ENCODE measurements around the gene CHAT. TPM values are rescaled to one million over a fixed set of nuclear protein-coding genes. Genes with fewer than 3 reads are reported as not detected.

CHAT gene
- total RNA-seq, 1 donor from 2014 or later, result 0.83 TPM

DNA sequence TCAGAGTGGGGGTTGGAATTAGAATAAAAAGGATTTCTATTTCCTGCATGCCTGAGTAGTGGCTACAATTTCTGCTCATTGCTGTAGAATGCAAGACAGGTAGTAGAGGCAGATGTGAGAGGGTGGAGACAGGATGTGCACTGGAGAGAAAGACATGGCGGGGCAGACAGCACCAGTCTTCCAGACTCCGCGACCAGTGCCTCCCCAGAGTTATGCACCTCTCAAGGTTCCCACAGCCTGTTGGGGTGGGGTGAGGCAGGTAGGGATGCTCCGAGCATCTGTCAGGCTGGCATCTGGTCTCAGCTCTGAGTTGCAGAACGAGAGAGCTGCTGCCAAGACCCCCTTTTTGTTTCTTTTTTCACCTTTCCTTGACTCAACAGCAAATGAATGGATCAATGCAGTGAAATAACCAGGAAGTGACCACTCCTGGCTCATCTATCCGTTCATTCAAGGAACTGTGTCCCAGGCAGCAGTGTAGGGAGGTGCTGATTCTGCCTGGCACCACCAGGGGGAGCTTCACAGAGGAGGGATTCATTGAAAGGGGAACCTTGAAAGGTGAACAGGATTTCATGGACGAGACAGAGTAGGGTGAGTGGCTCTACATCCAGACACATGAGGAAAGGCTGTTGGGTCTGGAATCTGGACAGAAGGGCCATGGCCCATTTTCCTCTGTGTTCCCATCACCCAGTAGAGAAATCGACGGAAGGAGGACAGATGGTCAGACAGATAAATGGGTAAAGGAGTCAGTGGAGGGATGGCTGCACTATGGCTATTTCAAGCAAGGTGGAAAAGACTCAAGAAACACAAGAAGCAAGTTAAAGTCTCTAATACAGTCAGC lies 20.9 kb upstream of the CHAT start:
- peaks cover 6% of the 10 kb centered on the region for H3K27me3 Mint-ChIP-seq (ENCODE audit: insufficient read depth)
- no peak overlapping the region for H3K4me3 Mint-ChIP-seq
- no peaks in the 10 kb centered on the region for H3K4me1 Mint-ChIP-seq (ENCODE audit: low read depth)
- peaks cover 6% of the 10 kb centered on the region for H3K9me3 Mint-ChIP-seq
- DNase-seq (ENCODE audit: low spot score), result peak; percentile 25
- H3K36me3 Mint-ChIP-seq (ENCODE audit: low read depth), result no peaks in the 10 kb centered on the region
- intact Hi-C loops (cut with micrococcal nuclease), result loop anchor here (5.0 kb wide), 1 partner anchor 94 kb away; no protein-coding TSS in a partner anchor
- H3K27ac Mint-ChIP-seq, result no peak overlapping the region

DNA sequence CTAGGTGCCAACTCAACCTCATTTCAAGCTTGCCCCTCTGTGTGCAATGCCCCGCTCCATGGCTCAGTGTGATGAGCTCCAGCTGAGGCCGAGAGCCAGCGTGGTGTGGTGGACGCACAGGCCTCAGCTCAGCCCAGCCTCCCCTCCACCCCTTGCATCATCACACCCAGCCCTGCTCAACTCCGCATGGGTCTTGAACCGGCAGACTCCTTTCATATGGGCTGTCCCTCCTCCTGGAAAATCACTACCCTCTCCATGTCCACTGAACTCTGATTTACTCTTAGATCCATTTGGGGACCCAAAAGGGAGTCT lies 20.3 kb upstream of the CHAT start:
- Mint-ChIP-seq H3K4me1 (ENCODE audit: low read depth) (no peaks in the 10 kb centered on the region), H3K36me3 (ENCODE audit: low read depth) (no peaks in the 10 kb centered on the region), H3K27me3 (ENCODE audit: insufficient read depth) (peaks cover 3% of the 10 kb centered on the region), H3K9me3 (peaks cover 6% of the 10 kb centered on the region), H3K27ac (no peak overlapping the region), H3K4me3 (no peak overlapping the region)
- intact Hi-C loops (cut with micrococcal nuclease), result loop anchor here (5.0 kb wide), 1 partner anchor 94 kb away; no protein-coding TSS in a partner anchor
- no peak for DNase-seq (ENCODE audit: low spot score)

DNA sequence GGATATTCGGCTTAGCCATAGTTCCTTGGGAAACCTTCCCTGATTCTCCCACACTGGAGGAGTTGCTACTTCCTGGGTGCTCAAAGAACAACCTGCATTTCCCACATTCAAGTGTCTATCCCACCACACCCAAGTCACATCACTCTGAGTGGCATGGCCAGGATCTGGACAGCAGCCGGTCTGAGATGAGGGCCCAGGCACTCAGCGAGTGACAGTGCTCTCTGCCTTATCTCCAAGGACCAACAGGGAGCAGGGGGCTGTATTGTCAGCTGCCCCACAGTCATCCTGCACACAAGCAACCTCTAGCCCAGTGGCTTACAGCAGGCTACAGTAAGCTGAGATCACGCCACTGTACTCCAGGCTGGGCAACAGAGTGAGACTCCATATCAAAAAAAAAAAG lies 19.8 kb upstream of the CHAT start:
- no peak overlapping the region for H3K27ac Mint-ChIP-seq
- no peaks in the 10 kb centered on the region for H3K4me1 Mint-ChIP-seq (ENCODE audit: low read depth)
- H3K4me3 Mint-ChIP-seq, result no peak overlapping the region
- DNase-seq (ENCODE audit: low spot score), result no peak
- peaks cover 5% of the 10 kb centered on the region for H3K9me3 Mint-ChIP-seq
- H3K36me3 Mint-ChIP-seq (ENCODE audit: low read depth), result no peaks in the 10 kb centered on the region
- intact Hi-C loops (cut with micrococcal nuclease), result loop anchor here (5.0 kb wide), 1 partner anchor 93 kb away; no protein-coding TSS in a partner anchor
- peaks cover 3% of the 10 kb centered on the region for H3K27me3 Mint-ChIP-seq (ENCODE audit: insufficient read depth)

DNA sequence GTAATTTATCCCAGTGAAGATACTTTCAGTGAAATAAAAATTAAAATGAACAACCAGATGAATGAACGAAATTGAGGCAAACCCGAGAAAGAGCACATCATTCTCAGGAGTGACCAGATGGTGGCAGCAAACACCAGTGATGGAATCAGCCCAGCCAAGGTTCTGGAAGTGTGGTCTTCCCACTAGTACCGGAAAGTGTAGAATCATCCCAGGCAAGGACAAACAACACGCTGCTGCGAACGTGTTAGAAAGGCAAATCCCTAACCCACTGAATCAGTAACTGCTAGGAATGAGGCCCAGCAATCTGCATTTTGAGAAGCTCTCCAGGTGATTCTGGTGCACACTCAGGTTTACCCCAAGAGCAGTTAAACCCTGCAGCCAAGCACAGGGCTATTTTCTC lies 19.2 kb upstream of the CHAT start:
- Mint-ChIP-seq H3K4me1 (ENCODE audit: low read depth) (no peaks in the 10 kb centered on the region), H3K27ac (no peak overlapping the region), H3K4me3 (no peak overlapping the region), H3K9me3 (no peaks in the 10 kb centered on the region), H3K27me3 (ENCODE audit: insufficient read depth) (peaks cover 3% of the 10 kb centered on the region), H3K36me3 (ENCODE audit: low read depth) (no peaks in the 10 kb centered on the region)
- no peak for DNase-seq (ENCODE audit: low spot score)
- intact Hi-C loops (cut with micrococcal nuclease), result loop anchor here (5.0 kb wide), 1 partner anchor 93 kb away; no protein-coding TSS in a partner anchor

DNA sequence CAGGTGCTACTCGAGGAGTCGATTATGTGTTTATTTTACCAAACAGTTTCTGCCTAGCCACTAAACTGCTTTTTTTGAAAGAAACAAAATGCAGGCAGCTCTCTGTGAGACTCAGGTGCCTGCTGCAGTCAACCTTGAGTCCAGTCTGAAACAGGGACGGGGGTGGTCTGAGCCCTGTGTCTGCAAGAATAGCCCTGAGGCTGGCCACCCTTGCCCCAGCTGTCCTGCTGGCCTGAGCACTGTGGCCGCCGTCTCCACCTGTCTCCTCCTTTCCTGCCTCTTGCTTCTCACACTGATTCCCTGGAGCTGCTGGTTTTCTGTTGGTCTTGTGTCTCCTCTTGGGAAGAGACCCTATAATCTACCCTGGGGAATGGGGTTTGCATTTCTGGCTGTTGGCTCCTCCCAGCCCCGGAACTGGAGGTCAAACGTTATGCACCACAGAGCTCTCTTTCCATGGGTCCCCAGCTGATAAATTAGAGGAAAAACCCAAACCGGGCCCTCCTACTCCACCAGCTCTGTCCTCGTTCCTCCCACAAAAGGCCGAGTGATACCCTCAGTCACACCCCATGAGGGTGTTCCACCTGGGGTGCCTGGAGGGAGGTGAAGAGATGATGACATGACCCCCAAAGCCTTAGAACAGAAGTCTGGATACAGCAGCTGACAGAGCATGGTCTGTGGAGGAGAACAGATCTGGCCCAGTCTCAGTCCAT lies 18.7 kb upstream of the CHAT start:
- intact Hi-C loops (cut with micrococcal nuclease), result no loop called here
- Mint-ChIP-seq H3K27ac (no peak overlapping the region), H3K36me3 (ENCODE audit: low read depth) (no peaks in the 10 kb centered on the region), H3K27me3 (ENCODE audit: insufficient read depth) (peaks cover 3% of the 10 kb centered on the region), H3K9me3 (no peaks in the 10 kb centered on the region), H3K4me3 (no peak overlapping the region), H3K4me1 (ENCODE audit: low read depth) (no peaks in the 10 kb centered on the region)
- DNase-seq (ENCODE audit: low spot score), result no peak

DNA sequence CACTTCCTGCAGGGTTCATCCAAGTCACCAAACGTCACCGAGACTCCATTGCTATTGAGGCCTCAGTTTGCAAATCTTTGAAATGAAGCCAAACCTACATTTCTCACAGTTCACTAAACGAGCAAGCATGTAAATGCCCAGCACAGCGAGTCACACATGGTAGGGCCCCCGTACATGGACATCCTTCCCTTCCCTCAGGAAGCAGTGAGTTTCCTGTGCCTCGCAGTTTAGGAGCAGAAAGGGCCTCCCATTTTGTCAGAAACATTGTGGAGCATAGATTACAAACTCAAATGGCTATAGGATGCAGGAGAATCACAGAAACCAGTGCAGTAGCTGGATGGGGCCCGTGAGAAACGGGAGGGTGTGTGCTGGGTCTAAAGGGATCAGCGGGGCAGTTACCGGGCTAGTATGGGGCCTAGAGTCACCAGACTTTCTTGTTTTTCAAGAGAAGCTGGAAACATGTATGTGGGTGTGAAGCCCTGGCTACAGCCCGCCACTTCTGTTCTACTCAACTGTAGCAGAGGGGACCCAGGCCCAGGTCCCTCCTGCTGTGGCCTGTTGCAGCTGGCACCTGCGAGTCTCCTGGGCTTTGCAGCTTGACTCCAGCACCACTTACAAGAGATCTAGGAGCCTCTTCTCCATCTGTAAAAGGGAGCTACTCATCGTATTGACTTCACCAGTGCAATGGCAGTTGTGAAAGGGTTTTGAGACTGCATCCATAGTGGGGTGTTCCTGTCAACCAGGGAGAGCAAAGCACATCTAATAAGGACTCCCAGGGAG lies 17.9 kb upstream of the CHAT start:
- Mint-ChIP-seq H3K27me3 (ENCODE audit: insufficient read depth) (peaks cover 3% of the 10 kb centered on the region), H3K4me1 (ENCODE audit: low read depth) (no peaks in the 10 kb centered on the region), H3K9me3 (no peaks in the 10 kb centered on the region), H3K27ac (no peak overlapping the region), H3K4me3 (no peak overlapping the region), H3K36me3 (ENCODE audit: low read depth) (no peaks in the 10 kb centered on the region)
- intact Hi-C loops (cut with micrococcal nuclease), result no loop called here
- DNase-seq (ENCODE audit: low spot score), result no peak

DNA sequence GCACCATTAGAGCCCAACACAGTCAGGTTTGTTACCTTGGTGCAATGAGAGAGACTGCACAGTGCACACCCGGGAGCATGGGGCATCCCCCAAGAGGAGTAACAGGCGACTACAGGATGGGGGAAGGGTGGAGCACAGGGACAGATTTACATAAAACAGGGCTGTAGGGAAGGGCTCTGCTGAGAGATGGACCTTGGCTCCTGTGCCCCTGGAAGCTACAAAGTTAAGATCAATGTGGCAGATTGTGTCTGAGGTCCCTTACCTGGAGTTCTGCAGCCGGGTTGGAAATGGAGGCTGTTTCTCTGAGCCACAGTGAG lies 17.4 kb upstream of the CHAT start:
- H3K36me3 Mint-ChIP-seq (ENCODE audit: low read depth), result no peaks in the 10 kb centered on the region
- no peaks in the 10 kb centered on the region for H3K4me1 Mint-ChIP-seq (ENCODE audit: low read depth)
- DNase-seq (ENCODE audit: low spot score), result no peak
- no peak overlapping the region for H3K27ac Mint-ChIP-seq
- H3K27me3 Mint-ChIP-seq (ENCODE audit: insufficient read depth), result peaks cover 3% of the 10 kb centered on the region
- H3K4me3 Mint-ChIP-seq, result no peak overlapping the region
- no peaks in the 10 kb centered on the region for H3K9me3 Mint-ChIP-seq
- intact Hi-C loops (cut with micrococcal nuclease), result no loop called here

DNA sequence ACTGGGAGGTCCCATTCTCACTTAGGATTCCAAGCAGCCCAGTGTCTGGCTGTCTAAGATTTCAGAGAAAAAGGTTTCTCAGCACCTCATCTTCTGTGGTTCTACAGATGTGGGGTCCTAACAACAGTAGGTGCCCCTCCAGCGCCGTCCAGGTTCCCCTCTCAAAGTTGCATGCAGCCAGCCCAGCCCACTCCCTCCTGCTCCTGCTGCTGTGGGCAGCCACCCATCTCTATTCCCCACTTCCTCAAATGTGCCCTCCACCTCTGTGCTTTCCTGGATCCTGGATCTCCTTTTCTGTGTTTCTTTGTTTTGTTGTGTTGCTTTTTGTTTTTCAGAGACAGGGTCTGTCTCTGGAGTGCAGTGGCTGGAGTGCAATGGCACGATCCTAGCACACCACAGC lies 17.0 kb upstream of the CHAT start:
- Mint-ChIP-seq H3K4me1 (ENCODE audit: low read depth) (no peaks in the 10 kb centered on the region), H3K27me3 (ENCODE audit: insufficient read depth) (peaks cover 3% of the 10 kb centered on the region), H3K27ac (no peak overlapping the region), H3K36me3 (ENCODE audit: low read depth) (no peaks in the 10 kb centered on the region), H3K9me3 (no peaks in the 10 kb centered on the region), H3K4me3 (no peak overlapping the region)
- intact Hi-C loops (cut with micrococcal nuclease), result no loop called here
- no peak for DNase-seq (ENCODE audit: low spot score)

DNA sequence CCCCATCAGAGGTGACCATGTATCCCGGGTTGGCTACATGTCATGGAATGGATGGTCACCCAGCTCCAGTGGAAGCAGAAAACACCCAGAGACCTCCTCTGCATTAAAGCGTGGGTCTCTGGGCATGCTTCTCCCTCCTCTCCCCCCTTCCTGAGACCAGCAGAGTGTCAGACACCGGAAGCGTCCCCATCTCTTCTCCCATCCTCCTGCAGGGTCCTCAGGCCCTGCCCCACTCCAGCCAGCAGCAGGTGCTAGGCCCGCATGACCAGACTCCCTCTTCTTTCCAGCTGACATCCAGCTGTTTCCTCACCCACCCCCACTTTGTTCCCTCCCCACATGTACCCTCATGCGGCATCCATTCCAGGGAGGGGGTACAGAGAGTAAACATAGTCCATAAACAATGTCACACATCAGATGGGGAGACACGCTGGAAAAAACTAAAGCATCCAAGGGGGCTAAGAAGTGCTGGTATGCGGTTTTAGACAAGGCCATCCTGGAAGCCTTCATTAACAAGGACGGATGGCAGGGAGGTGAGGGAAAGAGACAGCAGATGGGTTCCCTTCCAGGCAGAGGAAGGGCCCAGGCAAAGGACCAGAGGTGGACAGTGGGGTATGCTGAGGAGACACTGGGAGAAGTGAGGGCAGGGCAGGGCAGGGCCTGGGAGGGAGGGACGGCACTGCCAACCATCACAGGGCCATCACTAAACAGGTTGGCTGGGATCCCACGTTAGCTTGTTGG lies 16.2 kb upstream of the CHAT start:
- Mint-ChIP-seq H3K27me3 (ENCODE audit: insufficient read depth) (peaks cover 3% of the 10 kb centered on the region), H3K4me1 (ENCODE audit: low read depth) (no peaks in the 10 kb centered on the region), H3K4me3 (no peak overlapping the region), H3K27ac (no peak overlapping the region), H3K9me3 (no peaks in the 10 kb centered on the region), H3K36me3 (ENCODE audit: low read depth) (no peaks in the 10 kb centered on the region)
- no peak for DNase-seq (ENCODE audit: low spot score)
- intact Hi-C loops (cut with micrococcal nuclease), result no loop called here

DNA sequence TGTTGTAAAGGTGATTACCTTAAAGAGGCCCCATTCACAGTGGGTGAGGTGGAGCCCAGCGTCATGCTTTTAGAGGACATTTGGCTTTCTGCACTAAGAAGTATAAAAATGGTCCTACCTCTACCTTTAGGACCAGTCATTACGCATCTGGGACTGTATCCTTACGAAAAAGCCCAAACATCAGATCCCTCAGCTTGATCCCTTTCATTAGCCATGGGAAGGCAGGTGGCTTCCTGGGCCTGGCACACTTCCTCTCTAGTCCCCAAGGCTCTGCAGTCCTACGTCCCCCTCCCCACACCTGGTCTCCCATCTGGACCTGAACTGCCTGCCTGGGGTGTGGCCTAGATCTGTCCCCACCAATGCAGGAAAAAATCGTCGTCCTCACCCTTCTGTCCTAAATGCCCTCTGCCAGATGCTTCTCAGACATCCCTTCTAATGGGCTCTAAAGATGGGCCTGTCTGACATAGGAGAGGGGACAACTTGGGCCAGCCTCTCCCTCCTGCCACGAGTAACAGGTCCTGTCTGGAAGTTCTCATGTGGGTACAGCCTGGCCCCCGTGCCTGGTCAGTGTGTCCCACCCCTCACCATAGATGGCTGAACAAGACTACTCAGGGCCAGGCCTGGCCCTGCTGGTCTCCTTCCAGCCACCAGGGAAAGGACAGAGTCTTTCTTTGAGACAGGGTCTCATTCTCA lies 15.5 kb upstream of the CHAT start:
- Mint-ChIP-seq H3K27me3 (ENCODE audit: insufficient read depth) (peaks cover 10% of the 10 kb centered on the region), H3K9me3 (no peaks in the 10 kb centered on the region), H3K36me3 (ENCODE audit: low read depth) (no peaks in the 10 kb centered on the region), H3K4me3 (no peak overlapping the region), H3K27ac (no peak overlapping the region), H3K4me1 (ENCODE audit: low read depth) (no peaks in the 10 kb centered on the region)
- no peak for DNase-seq (ENCODE audit: low spot score)
- intact Hi-C loops (cut with micrococcal nuclease), result no loop called here

DNA sequence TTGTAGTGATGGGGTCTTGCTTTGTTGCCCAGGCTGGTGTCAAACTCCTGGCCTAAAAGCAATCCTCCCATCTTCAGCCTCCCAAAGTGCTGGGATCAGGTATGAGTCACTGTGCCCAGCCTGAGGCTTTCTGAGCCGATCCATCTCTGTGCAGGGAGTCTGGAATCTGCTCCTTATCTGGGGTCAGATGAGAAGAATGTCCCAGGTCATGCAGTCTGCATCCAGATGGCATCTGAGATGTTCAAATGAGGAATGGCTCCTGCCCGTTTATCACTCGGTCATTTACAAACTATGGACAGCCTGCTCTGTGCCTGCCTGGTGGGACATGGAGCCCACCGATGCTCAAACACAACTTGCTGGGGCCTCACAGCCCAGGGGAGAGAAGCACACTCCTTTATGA lies 14.9 kb upstream of the CHAT start:
- H3K27me3 Mint-ChIP-seq (ENCODE audit: insufficient read depth), result peaks cover 10% of the 10 kb centered on the region
- H3K4me3 Mint-ChIP-seq, result no peak overlapping the region
- no peak for DNase-seq (ENCODE audit: low spot score)
- no peaks in the 10 kb centered on the region for H3K9me3 Mint-ChIP-seq
- no peak overlapping the region for H3K27ac Mint-ChIP-seq
- H3K36me3 Mint-ChIP-seq (ENCODE audit: low read depth), result no peaks in the 10 kb centered on the region
- intact Hi-C loops (cut with micrococcal nuclease), result no loop called here
- H3K4me1 Mint-ChIP-seq (ENCODE audit: low read depth), result no peaks in the 10 kb centered on the region

DNA sequence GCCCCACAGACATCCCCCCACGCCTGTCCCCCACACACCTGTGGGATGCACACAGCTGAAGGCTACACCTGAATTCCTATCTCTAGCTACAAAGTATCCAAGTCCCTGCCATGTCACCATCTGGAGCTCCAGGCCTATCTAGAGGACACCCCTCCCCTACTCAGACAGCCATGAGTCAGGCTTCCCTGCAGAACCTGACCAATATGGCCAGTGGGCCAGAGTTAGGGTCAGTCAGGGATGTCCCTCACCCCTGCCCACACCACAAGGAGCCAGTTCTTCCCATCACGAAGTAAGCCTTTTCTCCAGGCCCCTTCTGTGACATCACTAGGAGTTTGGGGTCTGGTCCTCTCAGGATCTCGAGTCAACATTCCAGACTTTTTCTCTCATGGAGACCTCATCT lies 14.3 kb upstream of the CHAT start:
- H3K27me3 Mint-ChIP-seq (ENCODE audit: insufficient read depth), result peaks cover 8% of the 10 kb centered on the region
- intact Hi-C loops (cut with micrococcal nuclease), result no loop called here
- no peaks in the 10 kb centered on the region for H3K4me1 Mint-ChIP-seq (ENCODE audit: low read depth)
- H3K27ac Mint-ChIP-seq, result no peak overlapping the region
- no peak overlapping the region for H3K4me3 Mint-ChIP-seq
- H3K9me3 Mint-ChIP-seq, result no peaks in the 10 kb centered on the region
- H3K36me3 Mint-ChIP-seq (ENCODE audit: low read depth), result no peaks in the 10 kb centered on the region
- no peak for DNase-seq (ENCODE audit: low spot score)

Data from activated T-helper 1 cell treated with anti-CD3 and anti-CD28 coated beads, Interleukin-12 subunit alpha, Interleukin-12 subunit beta, Interleukin-2, Interleukin-4 antibody, amounts not matched to agents 30 ng/mL and 10 ng/mL and 1 ng/mL, durations not matched to agents 14 hours and 24 hours and 36 hours (primary cell).